ENCODE measurements around the gene NHLRC3.

DNA sequence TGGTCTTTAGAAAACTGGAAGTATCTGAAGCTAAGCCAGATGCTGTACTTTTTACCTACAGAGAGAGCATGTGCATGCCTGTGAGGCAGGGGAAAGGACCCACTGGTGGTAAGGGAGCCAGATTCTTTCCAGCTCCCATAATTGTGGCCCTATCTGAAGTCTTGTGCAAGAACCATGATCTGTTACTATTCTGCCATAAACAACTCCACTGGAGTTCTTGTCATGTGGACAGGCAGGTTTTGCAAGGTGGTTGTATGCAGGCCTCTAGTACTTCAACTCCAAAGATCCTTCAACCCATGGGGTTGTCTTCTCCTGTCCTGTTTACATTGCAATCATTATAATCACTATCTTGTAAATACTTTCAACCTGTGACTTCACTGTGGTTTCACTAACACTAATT lies 14.5 kb upstream of the NHLRC3 start:
- TF ChIP-seq CTCF (IDR thresholded peaks at IDR 0.05) = no peak
- no peak for TF ChIP-seq POLR2A (IDR thresholded peaks at IDR 0.05)
